Mammary microvascular endothelial cell (primary cell): Measurements from ENCODE around the gene DRD3. TPM values are rescaled to one million over a fixed set of nuclear protein-coding genes. Genes with fewer than 3 reads are reported as not detected.

Experiments used
- total RNA-seq: library from RNA; depleted of rRNA; stranded (reverse); fragments of >200 nt; gene quantifications from 2 replicates; pipeline ENCODE4 v1.2.3, GENCODE V29; 2015

Gene DRD3
- total RNA-seq, result not detected in 2 replicates

DNA sequence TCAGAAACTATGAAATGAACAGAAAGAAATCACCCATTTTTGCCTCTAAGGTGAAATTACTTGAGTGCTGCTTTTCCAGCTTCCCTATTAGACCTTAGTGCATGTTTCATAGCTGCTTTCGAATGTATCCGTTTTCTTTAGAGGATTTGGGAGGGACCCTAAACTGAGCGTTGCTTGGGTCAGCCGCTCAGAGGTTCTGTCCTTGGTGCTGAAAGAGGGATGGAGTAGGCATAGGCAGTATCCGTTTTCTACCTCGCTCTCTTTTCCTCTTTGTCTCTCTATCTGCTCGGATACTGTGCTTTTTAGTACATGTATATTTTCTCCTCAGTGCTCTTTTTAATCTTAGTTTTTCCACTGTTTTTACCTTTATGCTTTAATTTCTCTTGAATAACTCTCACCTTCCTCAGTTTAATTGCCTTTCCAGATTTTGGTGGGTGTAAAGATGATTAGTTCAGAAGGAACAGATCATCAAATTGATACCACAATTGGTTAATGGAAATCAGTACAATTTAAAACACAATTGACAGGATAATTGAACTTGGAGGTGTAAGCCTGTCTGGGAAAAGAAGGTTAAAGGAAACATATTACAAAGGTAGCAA, at the start of gene DRD3:
TSS of gene DRD3 (minus strand) at position 283 of the 599 bp plus-strand sequence. CDS start 7,060 bp downstream, outside the sequence.

Other genes with a start within 250 kb of the DRD3 start
- gene ZDHHC23, start 231.0 kb downstream of the DRD3 start, total RNA-seq, result 2.0 and 3.3 TPM in 2 replicates
- 0.44 and 0.80 TPM in 2 replicates for gene CCDC191, start 122.5 kb downstream of the DRD3 start, total RNA-seq
- 22.3 and 22.8 TPM in 2 replicates for gene QTRT2, start 122.3 kb downstream of the DRD3 start, total RNA-seq
- gene ZNF80, start 58.5 kb upstream of the DRD3 start, total RNA-seq, result not detected in 2 replicates
- not detected in 2 replicates for gene TIGIT, start 115.0 kb upstream of the DRD3 start, total RNA-seq